HG02981 (cell line): ENCODE data around the gene DSC3.
"Not testable (repeated sequence)": the region's sequence is repeated elsewhere in the genome, so short reads cannot be mapped to it uniquely, and the experiment has no call there.

Experiments used
- ATAC-seq: cut with Tn5 transposase; IDR thresholded peaks from one replicate; pipeline ENCODE4 v1.9.1; 2021; ENCODE audit warnings: mild to moderate bottlenecking, moderate library complexity; ENCODE audit not compliant: unreplicated experiment

Gene DSC3

DNA sequence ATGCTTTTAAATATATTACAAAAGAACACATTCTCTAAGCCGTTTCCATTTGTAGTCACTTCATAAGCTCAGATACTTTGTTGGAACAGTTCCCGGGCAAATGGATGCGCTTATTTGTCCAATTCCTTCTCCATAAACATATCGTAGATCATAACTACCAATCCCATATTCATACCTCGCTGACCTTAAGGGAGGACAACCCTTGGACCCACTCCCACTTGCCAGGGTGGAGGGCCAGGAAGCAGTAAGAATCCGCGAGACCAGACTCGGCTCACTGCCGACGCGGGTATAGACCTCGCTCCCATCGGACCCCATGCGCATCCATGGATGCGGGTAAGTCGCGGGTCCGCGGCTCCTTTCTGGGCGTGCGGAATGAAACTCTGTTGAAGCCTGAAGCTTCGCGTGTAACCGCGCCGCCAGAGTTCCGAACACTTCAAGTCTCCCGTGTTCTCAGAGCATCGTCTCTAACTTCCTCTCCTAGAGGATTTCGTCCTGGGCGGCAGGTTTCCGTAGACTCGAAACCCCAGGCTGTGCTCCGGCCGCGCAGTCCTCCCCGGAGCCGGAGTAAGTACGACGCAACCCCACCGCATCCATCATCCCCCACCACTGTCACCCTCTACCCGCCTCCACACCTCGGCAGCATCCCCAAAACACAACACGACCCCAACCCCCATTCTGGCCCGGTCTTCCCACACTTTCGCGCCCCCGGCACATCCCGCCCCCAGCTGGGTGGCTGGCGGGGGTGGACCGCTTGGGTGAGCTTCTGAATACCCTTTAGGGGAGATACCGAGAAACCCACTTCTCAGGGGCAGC, 1.1 kb downstream of the DSC3 start:
- no peak for ATAC-seq

DNA sequence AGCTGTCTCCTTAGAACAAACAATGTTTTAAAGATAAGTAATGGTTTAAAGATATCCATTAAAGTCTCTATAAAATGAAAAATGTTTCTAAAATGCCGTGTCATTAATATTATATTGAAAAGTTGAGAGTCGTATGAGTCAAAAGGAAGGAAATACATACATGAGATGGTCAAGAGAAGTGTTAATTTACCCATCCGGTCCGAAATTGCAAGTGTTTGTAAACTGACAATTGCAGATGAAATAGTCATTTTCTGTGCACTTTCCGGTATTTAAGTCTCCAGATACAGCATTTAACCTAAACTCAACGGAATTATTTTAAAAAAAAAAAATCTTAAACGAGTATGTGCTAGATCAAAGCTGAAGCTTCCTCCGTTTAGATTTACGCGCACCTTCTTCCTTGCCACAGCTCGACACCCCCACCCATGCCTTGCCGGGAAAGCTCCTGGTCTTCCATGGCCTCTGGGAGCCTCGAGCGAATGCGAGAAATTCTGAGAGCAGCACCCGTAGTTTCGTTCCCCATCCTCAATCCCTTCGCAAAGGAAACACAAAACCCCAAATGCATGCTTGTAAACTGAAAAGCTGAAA, 1.8 kb downstream of the DSC3 start:
- ATAC-seq: no peak

DNA sequence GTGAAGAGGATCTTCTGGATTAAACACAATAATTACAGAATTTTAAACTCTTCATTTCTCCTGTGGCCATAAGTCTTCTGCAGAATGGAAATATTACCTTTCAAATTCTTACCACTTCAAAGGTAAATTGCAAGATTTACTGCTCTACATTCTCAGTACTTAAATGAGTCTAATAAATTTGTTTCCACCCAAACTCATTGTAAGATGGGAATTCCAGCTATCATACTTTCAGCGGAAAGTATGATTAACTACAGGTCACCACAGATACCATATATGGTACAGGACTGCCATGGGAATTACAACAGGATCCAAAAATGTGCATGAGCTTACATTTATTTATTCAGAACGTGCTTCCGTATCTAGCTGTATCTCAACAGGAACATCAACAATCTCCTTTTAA, 3.1 kb downstream of the DSC3 start:
- ATAC-seq: no peak

DNA sequence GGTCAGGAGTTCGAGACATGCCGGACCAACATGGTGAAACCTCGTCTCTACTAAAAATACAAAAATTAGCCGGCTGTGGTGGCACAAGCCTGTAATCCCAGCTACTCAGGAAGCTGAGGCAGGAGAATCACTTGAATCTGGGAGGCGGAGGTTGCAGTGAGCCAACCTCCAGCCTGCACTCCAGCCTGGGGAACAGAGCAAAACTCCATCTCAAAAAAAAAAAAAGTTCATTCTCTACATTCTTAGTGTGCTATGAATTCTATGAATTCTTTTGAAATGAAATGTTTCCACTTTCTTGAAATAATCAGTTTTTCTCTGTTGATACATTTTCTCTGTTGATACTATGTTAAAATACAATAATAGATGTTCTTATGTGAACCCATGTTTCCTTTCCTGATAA, 4.9 kb downstream of the DSC3 start:
- ATAC-seq: not testable (repeated sequence)

DNA sequence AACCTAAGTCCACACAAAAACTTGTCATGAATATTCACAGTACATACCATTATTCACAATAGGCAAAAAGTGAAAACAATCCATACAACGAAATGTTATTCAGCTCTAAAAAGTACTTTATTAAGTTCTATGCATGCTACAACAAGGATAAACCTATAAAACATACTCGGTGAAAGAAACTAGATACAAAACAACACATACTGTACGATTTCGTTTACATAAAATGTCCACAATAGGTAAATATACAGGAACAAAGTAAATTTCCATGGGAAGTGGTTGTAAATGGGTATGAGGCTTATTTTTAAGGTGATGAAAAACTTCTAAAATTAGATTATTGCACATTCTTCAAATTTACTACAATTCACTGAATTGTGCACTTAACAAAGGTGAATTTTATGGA, 8.0 kb downstream of the DSC3 start:
- ATAC-seq: no peak

DNA sequence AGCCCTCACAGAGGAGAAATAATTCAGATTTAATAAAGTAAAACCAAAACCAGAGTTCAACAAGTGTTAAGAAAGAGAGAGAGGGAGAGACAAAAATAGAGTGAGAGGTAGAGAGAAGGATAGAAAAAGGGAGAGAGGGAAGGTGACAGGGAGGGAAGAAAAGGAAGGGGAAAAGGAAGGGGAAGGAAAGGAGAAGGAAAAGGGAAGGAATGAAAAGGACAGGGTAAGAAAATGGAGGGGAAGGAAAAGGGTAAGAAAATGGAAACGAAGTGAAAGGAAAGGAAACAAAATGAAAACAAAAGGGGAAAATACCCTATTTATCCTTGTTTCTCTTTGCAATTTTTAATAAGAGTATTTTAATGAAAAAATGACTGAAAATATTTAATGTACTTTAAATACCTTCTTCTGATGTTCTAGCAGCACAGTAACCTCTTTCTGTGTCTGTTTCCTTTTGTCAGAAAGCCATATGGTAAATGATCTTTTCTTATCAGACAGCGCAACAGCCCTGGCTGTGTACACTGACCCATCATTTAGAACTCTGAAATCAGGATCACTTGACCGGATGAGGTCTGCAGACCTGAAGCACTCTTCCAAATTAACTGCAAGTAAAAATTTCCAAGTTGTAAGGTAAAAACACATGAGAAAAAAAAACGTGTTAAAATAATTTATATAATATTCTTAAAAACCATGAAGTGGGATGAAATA, 11.8 kb downstream of the DSC3 start:
- no peak for ATAC-seq

DNA sequence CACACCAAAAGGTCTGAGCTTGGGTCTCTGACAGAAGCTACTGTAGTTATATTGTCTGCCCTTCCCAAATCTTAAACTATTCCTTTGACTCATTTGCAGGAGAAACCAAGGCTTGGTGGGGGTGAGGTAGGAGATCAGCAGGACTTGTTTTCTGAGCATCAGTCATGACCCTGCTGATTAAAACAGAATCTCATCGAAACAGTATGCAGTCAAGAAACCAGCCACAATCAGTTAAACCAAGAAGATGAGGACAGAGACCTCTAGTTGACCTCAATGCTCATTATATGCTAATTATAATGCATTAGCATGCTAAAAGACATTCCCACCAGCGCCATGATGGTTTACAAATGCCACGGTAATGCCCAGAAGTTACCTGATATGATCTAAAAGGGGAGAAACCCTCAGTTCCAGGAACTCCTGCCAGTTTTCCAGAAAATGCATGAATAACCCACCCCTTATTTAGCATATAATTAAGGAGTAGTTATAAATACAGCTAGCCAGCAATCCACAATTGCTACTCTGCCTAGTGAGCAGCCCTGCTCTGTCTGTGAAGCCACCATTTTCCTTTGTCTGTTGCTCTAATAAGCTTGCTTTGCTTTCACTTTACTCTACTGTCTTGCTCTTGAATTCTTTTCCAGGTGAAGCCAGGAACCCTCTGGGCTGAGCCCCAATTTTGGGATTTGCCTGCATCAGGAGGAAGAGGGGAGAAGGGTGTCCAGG, 26.7 kb downstream of the DSC3 start:
- no peak for ATAC-seq

DNA sequence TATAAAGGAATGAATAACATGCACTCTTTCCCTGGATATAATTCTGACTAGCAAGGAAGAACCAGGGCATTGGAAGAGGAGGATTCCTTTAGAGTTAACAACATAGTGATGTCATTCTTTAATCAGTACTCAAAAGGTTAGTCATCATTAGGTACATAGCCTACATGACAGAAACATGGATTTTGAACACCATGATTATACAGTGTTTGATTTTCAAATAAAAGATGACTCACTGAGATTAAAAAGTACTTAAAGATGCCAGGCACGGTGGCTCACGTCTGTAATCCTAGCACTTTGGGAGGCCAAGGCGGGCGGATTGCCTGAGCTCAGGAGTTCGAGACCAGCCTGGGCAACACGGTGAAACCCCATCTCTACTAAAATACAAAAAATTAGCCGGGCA, 31.1 kb downstream of the DSC3 start:
- ATAC-seq: not testable (repeated sequence)

DNA sequence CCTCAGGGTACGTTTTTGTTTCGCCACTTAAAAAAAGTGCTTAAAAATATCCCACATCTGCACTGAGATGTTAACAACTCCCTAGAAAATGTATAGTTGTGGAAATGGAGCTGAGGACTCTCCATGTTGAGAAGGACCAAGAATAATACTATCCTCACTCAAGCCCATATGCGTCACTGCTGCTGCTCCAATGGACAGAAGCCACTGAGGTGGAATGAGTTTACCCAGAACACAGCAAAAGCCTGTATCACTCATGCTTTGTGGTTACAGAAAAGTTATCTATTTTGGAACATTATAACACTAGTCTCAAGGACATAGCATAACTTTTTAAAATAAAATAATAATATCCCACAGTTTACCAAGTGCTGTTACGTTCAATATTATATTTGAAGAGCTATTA, 31.9 kb downstream of the DSC3 start:
- ATAC-seq: no peak

DNA sequence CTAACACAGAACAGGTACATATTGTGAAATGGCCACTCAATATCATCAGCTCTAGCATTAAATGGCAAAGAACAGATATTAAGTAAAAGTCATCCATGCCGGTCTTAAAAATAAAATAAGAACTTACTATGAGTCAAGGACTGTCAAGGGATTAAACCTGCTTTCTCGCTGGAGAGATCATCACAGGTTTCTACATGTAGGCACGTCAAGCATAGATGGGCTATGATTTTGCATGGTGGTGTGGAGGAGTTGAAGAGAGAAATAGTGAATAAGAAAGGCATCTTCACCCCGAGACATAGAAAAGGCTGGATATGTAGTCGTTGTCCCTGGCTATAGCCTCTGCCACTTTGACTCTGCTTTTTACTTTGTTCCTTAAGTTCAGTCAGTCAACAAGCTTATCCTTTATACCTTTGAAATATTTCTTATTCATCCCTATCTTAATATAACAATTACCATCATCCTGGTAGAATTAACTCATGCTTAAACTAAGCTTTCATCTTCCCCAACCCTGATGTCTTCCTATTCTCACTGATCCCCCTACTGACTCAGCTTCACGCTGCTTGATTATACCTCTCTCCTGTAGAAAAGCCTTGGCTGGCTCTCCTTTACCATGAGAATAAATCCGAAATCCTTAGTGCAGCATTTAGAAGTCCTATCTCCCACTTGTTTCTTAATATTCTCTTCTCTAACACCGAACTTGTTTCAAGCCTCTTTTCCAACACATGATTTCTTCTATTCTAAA, 42.5 kb downstream of the DSC3 start:
- ATAC-seq: no peak

DNA sequence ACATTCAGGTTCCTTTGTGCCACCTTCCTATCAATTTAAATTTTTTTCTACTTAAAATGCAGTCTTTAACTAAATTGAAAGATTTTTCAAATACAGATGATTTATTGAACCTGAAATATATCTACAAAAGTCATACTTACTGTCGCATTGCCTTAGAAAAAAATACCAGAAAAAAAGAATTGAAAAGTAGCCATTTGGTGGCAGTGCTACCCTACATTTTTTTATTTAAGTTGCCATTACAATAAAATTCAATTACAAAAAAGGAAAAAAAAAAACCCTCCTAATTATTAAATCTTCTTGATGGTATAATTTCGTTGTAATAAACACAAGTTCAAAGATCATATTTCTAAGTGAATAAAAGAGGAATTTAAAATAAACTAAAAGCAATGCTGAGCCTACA, 43.4 kb downstream of the DSC3 start:
- no peak for ATAC-seq

DNA sequence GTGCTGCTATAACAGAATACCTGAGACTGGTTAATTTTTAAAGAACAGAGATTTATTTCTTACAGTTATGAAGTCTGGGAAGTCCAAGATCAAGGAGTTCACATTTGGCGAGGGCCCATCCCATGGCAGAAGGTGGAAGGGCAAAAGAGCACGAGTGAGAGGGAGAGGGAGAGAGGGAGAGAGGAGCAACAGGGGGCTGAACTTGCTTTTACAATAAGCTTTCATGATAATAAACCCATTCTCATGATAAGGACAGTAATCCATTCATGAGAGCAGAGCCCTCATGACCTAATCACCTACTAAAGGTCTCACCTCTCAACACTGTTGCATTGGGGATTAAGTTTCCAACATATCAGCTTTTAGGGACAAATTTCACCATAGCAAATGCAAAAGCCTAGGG, 45.3 kb downstream of the DSC3 start:
- ATAC-seq: no peak

DNA sequence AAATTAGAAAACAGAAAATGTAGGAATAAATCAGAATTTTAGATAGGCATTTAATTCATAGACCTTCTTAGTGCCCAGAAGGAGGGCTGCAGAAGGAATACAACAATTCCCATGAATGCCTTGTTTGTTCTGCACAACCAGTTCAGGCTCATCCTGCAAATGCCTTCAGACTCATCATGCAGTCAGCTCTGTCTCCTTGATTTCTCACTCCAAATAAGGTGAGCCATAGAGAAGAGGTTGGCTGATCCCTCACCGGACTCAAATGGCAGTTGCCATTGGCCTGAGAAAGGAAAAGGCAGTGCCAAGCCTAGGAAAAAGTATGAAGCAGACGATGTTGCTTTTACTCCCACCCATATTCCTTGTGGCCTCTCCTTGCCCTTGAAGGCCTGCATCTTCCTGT, 50.3 kb downstream of the DSC3 start:
- ATAC-seq: no peak

DNA sequence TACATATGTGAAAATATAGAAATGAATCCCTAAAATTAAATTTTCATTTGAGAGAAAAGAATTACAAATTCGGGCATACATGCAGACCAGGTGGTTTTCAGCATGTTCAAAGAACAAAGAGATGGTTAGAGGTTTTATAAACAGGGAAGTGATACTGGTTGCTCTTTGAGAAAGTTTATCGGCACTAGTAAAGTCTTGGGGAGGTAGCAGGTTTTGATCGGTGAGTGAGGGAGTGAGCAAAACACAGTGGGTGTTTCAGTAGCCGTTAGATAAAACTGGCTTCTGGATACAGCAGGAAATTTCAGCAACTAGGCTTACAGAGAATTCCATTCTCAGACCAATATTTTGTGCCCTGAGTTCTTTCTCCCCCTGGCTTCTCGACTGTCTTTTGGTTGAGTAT, 51.1 kb downstream of the DSC3 start:
- no peak for ATAC-seq

DNA sequence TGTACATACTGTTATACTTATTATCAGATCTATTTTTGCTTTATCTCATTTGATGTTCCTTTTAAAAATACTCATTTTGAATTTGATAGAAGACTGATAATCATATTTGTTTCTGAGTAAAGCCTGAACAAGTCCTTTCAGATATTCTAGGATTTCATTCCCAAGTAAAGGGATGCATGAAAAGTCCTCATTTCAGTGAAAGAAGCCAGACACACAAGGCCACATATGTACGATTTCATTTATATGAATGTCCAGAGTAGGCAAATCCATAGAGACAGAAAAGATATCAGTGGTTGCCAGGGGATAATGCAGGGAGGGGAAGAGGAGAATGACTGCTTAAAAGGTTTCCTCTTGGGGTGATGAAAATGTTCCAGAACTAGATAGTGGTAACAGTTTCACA, 53.4 kb downstream of the DSC3 start:
- no peak for ATAC-seq

DNA sequence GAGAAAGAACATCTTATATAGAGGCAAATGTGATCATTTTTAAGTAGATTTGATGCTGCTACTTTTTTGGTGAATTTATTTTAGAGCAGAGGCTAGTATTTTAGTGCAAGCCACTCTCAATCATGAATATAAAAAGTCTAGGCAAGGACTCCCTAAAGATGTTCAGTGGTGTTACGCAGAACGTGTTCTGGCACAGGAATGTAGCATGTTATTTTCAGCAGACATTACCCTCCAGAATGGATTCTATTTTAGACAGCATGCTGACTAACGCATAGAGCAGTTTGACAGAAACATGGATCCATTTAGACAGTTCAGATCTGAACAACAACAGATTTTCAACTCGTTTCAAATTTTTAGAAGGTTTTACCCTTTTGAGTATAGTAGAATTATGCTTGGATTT, 54.1 kb downstream of the DSC3 start:
- ATAC-seq: no peak

DNA sequence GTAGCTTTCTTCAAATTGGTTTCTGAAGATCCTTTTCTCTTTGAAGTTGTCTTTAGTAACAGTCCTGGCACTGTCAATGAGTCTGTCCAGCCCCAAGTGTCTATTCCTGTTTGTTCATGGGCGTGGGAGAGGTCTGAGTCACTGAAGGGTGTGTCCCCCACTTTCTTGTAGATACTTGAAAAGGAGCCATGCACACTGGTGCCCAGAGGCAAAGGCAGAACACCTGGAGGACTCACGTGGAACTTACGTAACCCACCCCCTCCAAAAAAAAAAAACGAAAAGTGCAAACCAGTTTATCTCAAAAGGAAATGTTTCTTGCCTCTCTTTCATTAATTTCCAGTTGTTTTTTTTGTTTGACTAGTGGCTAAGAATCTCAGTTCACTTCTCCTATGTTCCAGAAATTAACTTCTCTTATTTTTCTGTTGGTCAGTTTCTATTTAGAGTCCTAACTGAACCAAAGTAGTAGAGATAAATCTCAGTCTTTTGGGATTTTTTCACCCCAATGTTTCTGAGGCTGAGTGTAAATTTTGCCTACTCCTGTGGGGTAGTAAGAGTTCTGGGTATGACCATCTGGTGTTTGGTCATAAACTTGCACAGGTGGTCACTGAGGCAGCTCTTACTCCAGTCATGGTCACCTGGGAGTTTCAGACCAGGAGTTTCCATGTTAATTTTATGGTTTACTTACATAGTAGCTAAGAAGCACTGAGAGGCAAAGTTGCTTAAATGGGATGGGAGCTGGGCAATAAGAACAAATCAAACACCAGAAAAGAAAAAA, 54.9 kb downstream of the DSC3 start:
- ATAC-seq: no peak

DNA sequence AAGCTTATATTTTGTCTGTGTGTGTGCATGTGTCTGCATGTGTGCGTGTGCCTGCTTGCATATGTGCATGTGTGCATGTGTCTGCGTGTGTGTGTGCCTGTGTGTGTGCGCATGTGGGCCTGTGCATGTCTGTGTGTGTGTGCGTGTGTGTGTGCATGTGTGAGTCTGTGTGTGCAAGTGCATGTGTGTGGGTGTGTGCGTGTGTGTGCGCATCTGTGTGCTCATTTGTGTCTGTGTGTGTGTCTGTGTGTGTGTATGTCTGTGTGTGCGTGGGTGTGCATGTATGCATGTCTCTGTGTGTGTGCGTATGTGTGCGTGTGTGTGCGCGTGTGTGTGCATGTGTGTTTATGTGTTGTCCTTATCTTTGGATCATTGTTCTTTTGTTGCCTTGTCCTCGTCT, 56.8 kb downstream of the DSC3 start:
- no peak for ATAC-seq

DNA sequence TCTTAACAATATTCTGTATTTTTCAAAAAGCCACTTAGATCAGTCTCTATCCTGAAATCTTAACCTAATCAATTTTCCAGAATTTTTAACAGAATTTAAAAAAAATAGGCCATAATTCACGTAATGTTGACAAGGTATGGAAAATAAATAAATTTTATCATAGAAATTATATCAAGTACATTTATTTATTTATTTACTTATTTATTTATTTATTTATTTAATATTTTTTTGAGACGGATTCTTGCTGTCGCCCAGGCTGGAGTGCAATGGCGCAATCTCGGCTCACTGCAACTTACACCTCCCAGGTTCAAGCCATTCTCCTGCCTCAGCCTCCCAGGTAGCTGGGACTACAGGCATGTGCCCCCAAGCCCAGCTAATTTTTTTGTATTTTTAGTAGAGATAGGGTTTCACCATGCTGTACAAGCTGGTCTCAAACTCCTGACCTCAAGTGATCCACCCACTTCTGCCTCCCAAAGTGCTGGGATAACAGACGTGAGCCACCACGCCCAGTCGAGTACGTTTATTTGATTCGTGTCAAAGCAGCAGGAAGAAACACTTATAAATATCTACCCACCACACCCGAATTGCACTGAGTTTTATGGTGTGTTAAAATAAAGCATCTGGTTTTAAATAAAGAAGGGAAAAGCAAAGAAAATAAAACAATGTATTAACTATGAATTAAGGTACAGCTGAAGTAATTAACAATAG, 60.1 kb downstream of the DSC3 start:
- ATAC-seq: no peak
